Ovary (tissue), 9 donors: ENCODE data around the gene TCF4. TPM values are rescaled to one million over a fixed set of nuclear protein-coding genes. Genes with fewer than 3 reads are reported as not detected.

Experiments used
- DNase-seq, 5 donors: peaks; one replicate each; pipeline ENCODE4 v3.0.0-alpha.2; 2019 to 2020
- H3K27ac ChIP-seq, 2 donors: fragments of 200-600 bp; one replicate each; pipeline versions ENCODE4 v1.5.1 to v1.8.0; 2019 to 2022
- H3K27me3 ChIP-seq: fragments of 200-600 bp; one replicate; pipeline ENCODE4 v1.8.0; 2022
- H3K36me3 ChIP-seq: fragments of 200-600 bp; sonication (generic); one replicate; pipeline ENCODE4 v1.5.1; 2019
- H3K4me1 ChIP-seq: one replicate; pipeline ENCODE4 v1.8.1; 2013; ENCODE audit warnings: mild to moderate bottlenecking, moderate library complexity; ENCODE audit not compliant: insufficient read depth
- H3K4me3 ChIP-seq: fragments of 200-600 bp; sonication (generic); one replicate; pipeline ENCODE4 v1.5.1; 2017
- H3K9me3 ChIP-seq, 2 donors: fragments of 200-600 bp in 1 of 2; sonication (generic) in 1 of 2; one replicate each; pipeline versions ENCODE4 v1.5.1 to v1.8.1; 2013 to 2019; ENCODE audit warnings: mild to moderate bottlenecking in 1 of 2, moderate library complexity in 1 of 2
- EP300 ChIP-seq: sonication (generic); formaldehyde crosslinking; IDR thresholded peaks from one replicate; pipeline ENCODE4 v1.6.1; 2017; ENCODE audit warnings: antibody characterized with exemption
- POLR2A ChIP-seq: fragments of 450-650 bp; IDR thresholded peaks from one replicate; pipeline ENCODE4 v1.6.1; 2017; ENCODE audit warnings: antibody characterized with exemption, mild to moderate bottlenecking, moderate library complexity
- WGBS, 3 donors: extraction: QIAGEN DNeasy Blood & Tissue Kit in 1 of 3; methylation state at CpG; one replicate each; pipeline versions ENCODE4 v1.1.5 to v1.1.7; 2013 to 2017; 5-methylcytosine and 5-hydroxymethylcytosine counted together
- intact Hi-C, 4 donors: fragments of 100-400 bp; cut with DNase I; formaldehyde crosslinking; loops; one replicate each; pipeline versions ENCODE4 v1.11.0 to v1.15.1; 2022 to 2023
- polyA plus RNA-seq, 2 donors: library from polyadenylated mRNA; stranded (reverse); fragments of 200-250 nt in 1 of 2; fragments of 350-450 nt in 1 of 2; fragmentation: Illumina TruSeq in 1 of 2; extraction: RNeasy Lipid Tissue Mini Kit (QIAGEN cat#74804) in 1 of 2; gene quantifications; one replicate each; pipeline ENCODE4 v1.2.3, GENCODE V29; 2013 to 2014
- total RNA-seq, 7 donors: library from RNA; depleted of rRNA in 2 of 7; stranded (reverse); fragments of >200 nt in 2 of 7; fragmentation: NEBNext Ultra II Directional in 3 of 7; extraction: Animal tissue kit (Norgen Biotek cat#: 25700) in 3 of 7; gene quantifications; one replicate each; pipeline versions ENCODE4 v1.1.0 to v1.2.4, GENCODE V29; 2016 to 2023
- TF ChIP-seq, protein P1 (sequence below), 3 donors: fragments of 450-650 bp in 2 of 3; fragments of 200-600 bp in 1 of 3; IDR thresholded peaks; one replicate each; pipeline versions ENCODE4 v1.5.1 to v1.8.0; 2016 to 2022; ENCODE audit warnings: antibody characterized with exemption in 3 of 3, mild to moderate bottlenecking in 1 of 3
- donor health status: DM: no; HTN: no; CAD: no; lungs with moderate emphysema.
- donor health status: DM: no; HTN: no; CAD: no.
- donor health status: Bipolar disorder and iron deficiency.
- donor health status: DM: yes; HTN: yes; CAD: no.
- donor health status: DM: no; HTN: no; CAD: no.
- donor health status: DM: yes; HTN: yes; CAD: no.

The TCF4 gene
- total and polyA plus RNA-seq, 9 donors, result 36.5 to 131 (median 112) TPM

GRCh38 chr18:55422456-55423180 lies 165.4 kb downstream of the TCF4 start:
- peak overlapping the region; percentile 32 for H3K4me3 ChIP-seq
- H3K27me3 ChIP-seq, result no peaks in the 10 kb centered on the region
- 18 to 38% (median 30%) methylated on average over 13 of the region's 13 CpGs for WGBS, 3 donors
- H3K4me1 ChIP-seq, result peaks cover 2% of the 10 kb centered on the region
- no peaks in the 10 kb centered on the region for H3K36me3 ChIP-seq
- intact Hi-C loops, result loop anchor here in 2 of 4 donors (10.0 kb wide), 1 partner anchor 162 kb away; the partner anchor contains the start of gene TCF4 (in 2 of the 2)
- DNase-seq, result peak; percentile 51 to 67 (median 63)
- no peaks in the 10 kb centered on the region for H3K9me3 ChIP-seq
- TF ChIP-seq EP300, result no peak
- TF ChIP-seq POLR2A, result no peak
- TF ChIP-seq, protein P1, sequence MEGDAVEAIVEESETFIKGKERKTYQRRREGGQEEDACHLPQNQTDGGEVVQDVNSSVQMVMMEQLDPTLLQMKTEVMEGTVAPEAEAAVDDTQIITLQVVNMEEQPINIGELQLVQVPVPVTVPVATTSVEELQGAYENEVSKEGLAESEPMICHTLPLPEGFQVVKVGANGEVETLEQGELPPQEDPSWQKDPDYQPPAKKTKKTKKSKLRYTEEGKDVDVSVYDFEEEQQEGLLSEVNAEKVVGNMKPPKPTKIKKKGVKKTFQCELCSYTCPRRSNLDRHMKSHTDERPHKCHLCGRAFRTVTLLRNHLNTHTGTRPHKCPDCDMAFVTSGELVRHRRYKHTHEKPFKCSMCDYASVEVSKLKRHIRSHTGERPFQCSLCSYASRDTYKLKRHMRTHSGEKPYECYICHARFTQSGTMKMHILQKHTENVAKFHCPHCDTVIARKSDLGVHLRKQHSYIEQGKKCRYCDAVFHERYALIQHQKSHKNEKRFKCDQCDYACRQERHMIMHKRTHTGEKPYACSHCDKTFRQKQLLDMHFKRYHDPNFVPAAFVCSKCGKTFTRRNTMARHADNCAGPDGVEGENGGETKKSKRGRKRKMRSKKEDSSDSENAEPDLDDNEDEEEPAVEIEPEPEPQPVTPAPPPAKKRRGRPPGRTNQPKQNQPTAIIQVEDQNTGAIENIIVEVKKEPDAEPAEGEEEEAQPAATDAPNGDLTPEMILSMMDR (IDR thresholded peaks at IDR 0.05), result no peak
- H3K27ac ChIP-seq, result no peak overlapping the region

- Histone ChIP-seq H3K27me3 (no peaks in the 10 kb centered on the region), H3K9me3 (no peaks in the 10 kb centered on the region), H3K4me1 (peaks cover 2% of the 10 kb centered on the region), H3K27ac (peak overlapping the region; percentile 7 to 64), H3K4me3 (peak overlapping the region; percentile 32), H3K36me3 (no peaks in the 10 kb centered on the region)
- intact Hi-C loops, result loop anchor here in 3 of 4 donors (2.0 to 10.0 kb wide), 2 partner anchors 163 to 167 kb away; partner anchors contain the start of gene TCF4 (in 3 of the 3)
- DNase-seq, result peak in 4 of 5 donors; percentile 31 to 47 (median 43)
- TF ChIP-seq, protein P1 (IDR thresholded peaks at IDR 0.05), result no peak
- TF ChIP-seq POLR2A, result no peak
- no peak for TF ChIP-seq EP300
- 20 to 47% (median 41%) methylated on average over 8 of the region's 8 CpGs for WGBS, 3 donors
Measured at GRCh38 chr18:55421615-55422419, 166.2 kb downstream of the TCF4 start.

GRCh38 chr18:55421308-55421614 lies 166.7 kb downstream of the TCF4 start:
- peak overlapping the region; percentile 16 for H3K4me3 ChIP-seq
- intact Hi-C loops, result loop anchor here in 3 of 4 donors (2.0 to 10.0 kb wide), 2 partner anchors 164 to 168 kb away; partner anchors contain the start of gene TCF4 (in 3 of the 3)
- H3K27ac ChIP-seq, result peak overlapping the region; percentile 7 to 64
- TF ChIP-seq EP300, result no peak
- TF ChIP-seq, protein P1 (IDR thresholded peaks at IDR 0.05), result no peak
- TF ChIP-seq POLR2A, result no peak
- H3K4me1 ChIP-seq, result peaks cover 3% of the 10 kb centered on the region
- no peak for DNase-seq
- H3K27me3 ChIP-seq, result no peaks in the 10 kb centered on the region
- 19 to 36% (median 30%) methylated on average over 4 of the region's 4 CpGs for WGBS, 3 donors
- H3K36me3 ChIP-seq, result no peaks in the 10 kb centered on the region
- H3K9me3 ChIP-seq, result no peaks in the 10 kb centered on the region

- peak overlapping the region in 1 of 2 donors; percentile 64 for H3K27ac ChIP-seq
- TF ChIP-seq, protein P1 (IDR thresholded peaks at IDR 0.05), result no peak
- TF ChIP-seq EP300 (no peak), POLR2A (no peak)
- H3K4me3 ChIP-seq, result no peak overlapping the region
- peaks cover 3% of the 10 kb centered on the region for H3K4me1 ChIP-seq
- no peaks in the 10 kb centered on the region for H3K27me3 ChIP-seq
- H3K9me3 ChIP-seq, result no peaks in the 10 kb centered on the region
- H3K36me3 ChIP-seq, result no peaks in the 10 kb centered on the region
- WGBS, 3 donors, result 27 to 49% (median 39%) methylated on average over 6 of the region's 6 CpGs
- intact Hi-C loops, result loop anchor here in 3 of 4 donors (2.0 to 10.0 kb wide), 2 partner anchors 164 to 168 kb away; partner anchors contain the start of gene TCF4 (in 3 of the 3)
- no peak for DNase-seq
Measured at GRCh38 chr18:55420665-55421307, 167.2 kb downstream of the TCF4 start.
